ENCODE measurements around the gene RBBP4. TPM values are rescaled to one million over a fixed set of nuclear protein-coding genes. Genes with fewer than 3 reads are reported as not detected.

The RBBP4 gene
- total and polyA plus RNA-seq, 3 experiments from 2014 or later: 241 to 301 (median 289) TPM

GRCh38 chr1:32729254-32730046, 78.4 kb downstream of the RBBP4 start:
- Mint-ChIP-seq H3K27ac (peak overlapping the region in 1 of 8 donors; percentile 68), H3K36me3 (no peaks in the 10 kb centered on the region), H3K9me3 (no peaks in the 10 kb centered on the region), H3K4me3 (no peak overlapping the region), H3K27me3 (peaks cover 2 to 3% of the 10 kb centered on the region in 2 donors), H3K4me1 (peaks cover 13 to 21% (median 17%) of the 10 kb centered on the region in 3 donors)
- Histone ChIP-seq H3K36me3 (ENCODE audit: insufficient read depth, low read length) (no peaks in the 10 kb centered on the region), H3K4me1 (ENCODE audit: insufficient read depth, low read length) (peaks cover 11% of the 10 kb centered on the region), H3K4me3 (ENCODE audit: low read length) (no peak overlapping the region), H3K9me3 (ENCODE audit: low read length) (no peaks in the 10 kb centered on the region), H3K27me3 (ENCODE audit: insufficient read depth, low read length, poor library complexity, severe bottlenecking) (no peaks in the 10 kb centered on the region), H3K27ac (ENCODE audit: low read depth, low read length) (no peak overlapping the region)
- ChIA-PET CTCF (interaction anchor here (0.6 to 4.8 kb wide), 3 partner anchors 16 to 39 kb away, joined by 3 to 23 read pairs (median 4); no protein-coding TSS in a partner anchor), POLR2A (no interaction called here)
- DNase-seq: no peak

DNA sequence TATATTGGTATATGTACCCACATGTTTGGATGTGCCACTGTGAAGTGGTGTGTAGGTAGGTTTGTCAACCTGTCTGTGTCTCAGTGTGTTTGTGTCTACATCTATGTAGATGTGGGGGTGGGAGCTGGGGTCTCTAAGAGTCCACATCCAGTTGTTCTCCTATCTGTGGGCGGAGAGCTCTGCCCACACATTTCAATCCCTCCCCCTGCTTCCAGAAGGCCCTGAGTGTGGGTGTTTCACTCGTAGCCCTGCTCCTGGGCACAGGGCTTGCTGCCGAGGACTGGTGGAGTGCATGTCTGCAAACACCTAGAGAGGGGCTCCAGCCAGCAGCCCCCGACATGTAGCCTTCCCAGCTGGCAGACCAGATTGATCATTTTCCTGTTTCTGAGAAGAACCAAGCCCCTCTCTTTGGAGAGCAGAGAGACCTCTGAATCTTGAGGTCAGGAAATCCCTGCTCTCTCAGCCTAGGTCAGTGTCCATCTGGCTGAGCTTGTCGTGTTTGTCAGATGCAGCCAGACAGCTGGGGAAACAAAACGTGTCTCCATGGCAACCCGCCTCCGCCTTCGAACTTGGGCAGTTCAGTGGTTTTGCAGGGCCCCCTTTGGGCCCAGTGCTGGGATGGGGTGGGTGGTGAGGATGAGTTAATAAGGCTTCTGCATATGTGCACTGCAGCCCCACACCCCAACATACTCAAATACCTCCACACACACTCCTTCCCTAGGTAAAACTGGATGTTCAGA, 82.7 kb downstream of the RBBP4 start:
- H3K9me3 ChIP-seq (ENCODE audit: low read length): no peaks in the 10 kb centered on the region

More for the DNA sequence above, 82.7 kb downstream of the RBBP4 start:
- Mint-ChIP-seq H3K27ac (no peak overlapping the region), H3K9me3 (no peaks in the 10 kb centered on the region), H3K36me3 (no peaks in the 10 kb centered on the region), H3K4me3 (no peak overlapping the region), H3K4me1 (peaks cover 6 to 10% (median 9%) of the 10 kb centered on the region in 3 donors), H3K27me3 (peaks cover 3 to 5% of the 10 kb centered on the region in 2 donors)
- no peaks in the 10 kb centered on the region for H3K4me1 ChIP-seq (ENCODE audit: insufficient read depth, low read length)
- H3K27ac ChIP-seq (ENCODE audit: low read depth, low read length): no peak overlapping the region
- no peaks in the 10 kb centered on the region for H3K27me3 ChIP-seq (ENCODE audit: insufficient read depth, low read length, poor library complexity, severe bottlenecking)
- no peak for DNase-seq
- POLR2A ChIA-PET: interaction anchor here (0.6 kb wide), 1 partner anchor 11 kb away, joined by 3 read pairs; no protein-coding TSS in a partner anchor
- CTCF ChIA-PET: interaction anchor here (1.0 kb wide), 1 partner anchor 44 kb away, joined by 3 read pairs; no protein-coding TSS in a partner anchor
- H3K4me3 ChIP-seq (ENCODE audit: low read length): no peak overlapping the region
- H3K36me3 ChIP-seq (ENCODE audit: insufficient read depth, low read length): no peaks in the 10 kb centered on the region

Other genes with a start within 250 kb of the RBBP4 start
- not detected for gene ZBTB8B, start 186.1 kb upstream of the RBBP4 start, total RNA-seq
- not detected for gene ZBTB8B, start 186.1 kb upstream of the RBBP4 start, polyA plus RNA-seq
- gene ZBTB8A, start 111.8 kb upstream of the RBBP4 start, total RNA-seq: under 1 TPM; 0.40 to 0.42 TPM
- not detected for gene ZBTB8A, start 111.8 kb upstream of the RBBP4 start, polyA plus RNA-seq
- 10 to 100 TPM; 79.4 to 79.9 TPM for gene ZBTB8OS, start 658 bp upstream of the RBBP4 start, total RNA-seq
- gene ZBTB8OS, start 658 bp upstream of the RBBP4 start, polyA plus RNA-seq: 76.7 TPM
- not detected for gene SYNC, start 51.6 kb downstream of the RBBP4 start, total RNA-seq
- not detected for gene SYNC, start 51.6 kb downstream of the RBBP4 start, polyA plus RNA-seq
- 100 to 1,000 TPM; 205 to 219 TPM for gene YARS1, start 166.2 kb downstream of the RBBP4 start, total RNA-seq
- 131 TPM for gene YARS1, start 166.2 kb downstream of the RBBP4 start, polyA plus RNA-seq
- gene S100PBP, start 166.4 kb downstream of the RBBP4 start, total RNA-seq: 10 to 100 TPM; 28.6 to 30.6 TPM
- 17.3 TPM for gene S100PBP, start 166.4 kb downstream of the RBBP4 start, polyA plus RNA-seq
- not detected for gene FNDC5, start 219.7 kb downstream of the RBBP4 start, total RNA-seq
- gene FNDC5, start 219.7 kb downstream of the RBBP4 start, polyA plus RNA-seq: 0.77 TPM
- not detected for gene HPCA, start 235.3 kb downstream of the RBBP4 start, total RNA-seq
- not detected for gene HPCA, start 235.3 kb downstream of the RBBP4 start, polyA plus RNA-seq

All from CD8-positive, alpha-beta memory T cell (primary cell).